ENCODE measurements around the gene HES4. TPM values are rescaled to one million over a fixed set of nuclear protein-coding genes. Genes with fewer than 3 reads are reported as not detected.

The HES4 gene
- polyA plus RNA-seq, 1 of the 3 experiments (the other 2 are of a cell fraction): 4.7 TPM

DNA sequence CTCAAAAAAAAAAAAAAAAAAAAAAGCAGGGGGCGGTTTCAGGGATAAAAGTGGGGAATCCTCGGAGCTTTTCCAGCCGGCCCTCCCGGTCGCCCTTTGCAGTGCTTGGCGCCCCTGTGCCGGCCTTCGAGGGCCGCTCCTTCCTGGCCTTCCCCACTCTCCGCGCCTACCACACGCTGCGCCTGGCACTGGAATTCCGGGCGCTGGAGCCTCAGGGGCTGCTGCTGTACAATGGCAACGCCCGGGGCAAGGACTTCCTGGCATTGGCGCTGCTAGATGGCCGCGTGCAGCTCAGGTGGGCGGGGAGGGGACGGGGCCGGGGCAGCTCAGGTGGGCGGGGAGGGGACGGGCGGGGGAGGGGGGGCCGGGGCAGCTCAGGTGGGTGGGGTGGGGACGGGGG lies 48.9 kb upstream of the HES4 start (continued):
- TF ChIP-seq, protein P1, sequence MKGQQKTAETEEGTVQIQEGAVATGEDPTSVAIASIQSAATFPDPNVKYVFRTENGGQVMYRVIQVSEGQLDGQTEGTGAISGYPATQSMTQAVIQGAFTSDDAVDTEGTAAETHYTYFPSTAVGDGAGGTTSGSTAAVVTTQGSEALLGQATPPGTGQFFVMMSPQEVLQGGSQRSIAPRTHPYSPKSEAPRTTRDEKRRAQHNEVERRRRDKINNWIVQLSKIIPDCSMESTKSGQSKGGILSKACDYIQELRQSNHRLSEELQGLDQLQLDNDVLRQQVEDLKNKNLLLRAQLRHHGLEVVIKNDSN (IDR thresholded peaks at IDR 0.05; ENCODE audit: borderline replicate concordance, low read depth): no peak
- TF ChIP-seq, protein P2, sequence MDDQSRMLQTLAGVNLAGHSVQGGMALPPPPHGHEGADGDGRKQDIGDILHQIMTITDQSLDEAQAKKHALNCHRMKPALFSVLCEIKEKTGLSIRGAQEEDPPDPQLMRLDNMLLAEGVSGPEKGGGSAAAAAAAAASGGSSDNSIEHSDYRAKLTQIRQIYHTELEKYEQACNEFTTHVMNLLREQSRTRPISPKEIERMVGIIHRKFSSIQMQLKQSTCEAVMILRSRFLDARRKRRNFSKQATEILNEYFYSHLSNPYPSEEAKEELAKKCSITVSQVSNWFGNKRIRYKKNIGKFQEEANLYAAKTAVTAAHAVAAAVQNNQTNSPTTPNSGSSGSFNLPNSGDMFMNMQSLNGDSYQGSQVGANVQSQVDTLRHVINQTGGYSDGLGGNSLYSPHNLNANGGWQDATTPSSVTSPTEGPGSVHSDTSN (IDR thresholded peaks at IDR 0.05): no peak

DNA sequence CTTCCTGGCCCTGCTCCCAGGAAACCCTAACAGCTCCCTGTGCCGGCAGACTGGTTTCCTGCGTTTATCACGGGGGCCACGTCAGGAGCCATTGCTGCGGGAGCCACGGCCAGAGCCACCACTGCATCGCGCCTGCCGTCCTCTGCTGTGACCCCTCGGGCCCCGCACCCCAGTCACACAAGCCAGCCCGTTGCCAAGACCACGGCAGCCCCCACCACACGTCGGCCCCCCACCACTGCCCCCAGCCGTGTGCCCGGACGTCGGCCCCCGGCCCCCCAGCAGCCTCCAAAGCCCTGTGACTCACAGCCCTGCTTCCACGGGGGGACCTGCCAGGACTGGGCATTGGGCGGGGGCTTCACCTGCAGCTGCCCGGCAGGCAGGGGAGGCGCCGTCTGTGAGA lies 48.1 kb upstream of the HES4 start:
- H3K36me3 ChIP-seq (replicated peaks in 1 of 2; ENCODE audit: control insufficient read depth in 1 of 2, insufficient read depth in 2 of 2, low read length in 1 of 2): peaks cover 0 to 25% of the 10 kb centered on the region in 2 experiments
- no peaks in the 10 kb centered on the region for H3K9me3 ChIP-seq
- no peaks in the 10 kb centered on the region for H4K20me1 ChIP-seq (ENCODE audit: insufficient read depth)
- ChIA-PET POLR2A (no interaction called here), CTCF (interaction anchor here (0.8 to 1.9 kb wide), 4 partner anchors 11 to 42 kb away, joined by 3 to 6 read pairs (median 4); no protein-coding TSS in a partner anchor)
- no peaks in the 10 kb centered on the region for H3K4me1 ChIP-seq (ENCODE audit: control insufficient read depth in 1 of 2, insufficient read depth in 2 of 2, low read depth in 1 of 2, low read length in 1 of 2)
- DNase-seq: no peak
- H2AFZ ChIP-seq (ENCODE audit: low read depth): no peak overlapping the region
- H3K27me3 ChIP-seq (ENCODE audit: insufficient read depth): no peaks in the 10 kb centered on the region
- H3K27ac ChIP-seq (ENCODE audit: low read depth in 2 of 2, low read length in 1 of 2): no peak overlapping the region
- 94% methylated on average over 5 of the region's 25 CpGs for WGBS (ENCODE audit: low lambda C conversion rate)
- H3K4me2 ChIP-seq: no peak overlapping the region
- H3K9me2 ChIP-seq: no peaks in the 10 kb centered on the region
- H3K9ac ChIP-seq: no peak overlapping the region
- no peaks in the 10 kb centered on the region for H3F3A ChIP-seq (replicated peaks; ENCODE audit: insufficient read depth)
- H3K79me2 ChIP-seq (ENCODE audit: insufficient read depth): no peaks in the 10 kb centered on the region
- no peak overlapping the region for H3K4me3 ChIP-seq (ENCODE audit: low read depth in 2 of 2, low read length in 1 of 2)
- TF ChIP-seq, protein P3, sequence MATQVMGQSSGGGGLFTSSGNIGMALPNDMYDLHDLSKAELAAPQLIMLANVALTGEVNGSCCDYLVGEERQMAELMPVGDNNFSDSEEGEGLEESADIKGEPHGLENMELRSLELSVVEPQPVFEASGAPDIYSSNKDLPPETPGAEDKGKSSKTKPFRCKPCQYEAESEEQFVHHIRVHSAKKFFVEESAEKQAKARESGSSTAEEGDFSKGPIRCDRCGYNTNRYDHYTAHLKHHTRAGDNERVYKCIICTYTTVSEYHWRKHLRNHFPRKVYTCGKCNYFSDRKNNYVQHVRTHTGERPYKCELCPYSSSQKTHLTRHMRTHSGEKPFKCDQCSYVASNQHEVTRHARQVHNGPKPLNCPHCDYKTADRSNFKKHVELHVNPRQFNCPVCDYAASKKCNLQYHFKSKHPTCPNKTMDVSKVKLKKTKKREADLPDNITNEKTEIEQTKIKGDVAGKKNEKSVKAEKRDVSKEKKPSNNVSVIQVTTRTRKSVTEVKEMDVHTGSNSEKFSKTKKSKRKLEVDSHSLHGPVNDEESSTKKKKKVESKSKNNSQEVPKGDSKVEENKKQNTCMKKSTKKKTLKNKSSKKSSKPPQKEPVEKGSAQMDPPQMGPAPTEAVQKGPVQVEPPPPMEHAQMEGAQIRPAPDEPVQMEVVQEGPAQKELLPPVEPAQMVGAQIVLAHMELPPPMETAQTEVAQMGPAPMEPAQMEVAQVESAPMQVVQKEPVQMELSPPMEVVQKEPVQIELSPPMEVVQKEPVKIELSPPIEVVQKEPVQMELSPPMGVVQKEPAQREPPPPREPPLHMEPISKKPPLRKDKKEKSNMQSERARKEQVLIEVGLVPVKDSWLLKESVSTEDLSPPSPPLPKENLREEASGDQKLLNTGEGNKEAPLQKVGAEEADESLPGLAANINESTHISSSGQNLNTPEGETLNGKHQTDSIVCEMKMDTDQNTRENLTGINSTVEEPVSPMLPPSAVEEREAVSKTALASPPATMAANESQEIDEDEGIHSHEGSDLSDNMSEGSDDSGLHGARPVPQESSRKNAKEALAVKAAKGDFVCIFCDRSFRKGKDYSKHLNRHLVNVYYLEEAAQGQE (IDR thresholded peaks at IDR 0.05; ENCODE audit: low read depth, low read length): no peak
- TF ChIP-seq YY1 (IDR thresholded peaks at IDR 0.05; ENCODE audit: low read depth): no peak
- no peak for TF ChIP-seq RXRA (IDR thresholded peaks at IDR 0.05; ENCODE audit: borderline replicate concordance, low read depth)
- TF ChIP-seq RAD21 (IDR thresholded peaks at IDR 0.05; ENCODE audit: low read length): no peak
- no peak for TF ChIP-seq MEF2A (IDR thresholded peaks at IDR 0.05; ENCODE audit: borderline replicate concordance, low read depth)
- TF ChIP-seq, protein P4, sequence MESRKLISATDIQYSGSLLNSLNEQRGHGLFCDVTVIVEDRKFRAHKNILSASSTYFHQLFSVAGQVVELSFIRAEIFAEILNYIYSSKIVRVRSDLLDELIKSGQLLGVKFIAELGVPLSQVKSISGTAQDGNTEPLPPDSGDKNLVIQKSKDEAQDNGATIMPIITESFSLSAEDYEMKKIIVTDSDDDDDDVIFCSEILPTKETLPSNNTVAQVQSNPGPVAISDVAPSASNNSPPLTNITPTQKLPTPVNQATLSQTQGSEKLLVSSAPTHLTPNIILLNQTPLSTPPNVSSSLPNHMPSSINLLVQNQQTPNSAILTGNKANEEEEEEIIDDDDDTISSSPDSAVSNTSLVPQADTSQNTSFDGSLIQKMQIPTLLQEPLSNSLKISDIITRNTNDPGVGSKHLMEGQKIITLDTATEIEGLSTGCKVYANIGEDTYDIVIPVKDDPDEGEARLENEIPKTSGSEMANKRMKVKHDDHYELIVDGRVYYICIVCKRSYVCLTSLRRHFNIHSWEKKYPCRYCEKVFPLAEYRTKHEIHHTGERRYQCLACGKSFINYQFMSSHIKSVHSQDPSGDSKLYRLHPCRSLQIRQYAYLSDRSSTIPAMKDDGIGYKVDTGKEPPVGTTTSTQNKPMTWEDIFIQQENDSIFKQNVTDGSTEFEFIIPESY (IDR thresholded peaks at IDR 0.05; ENCODE audit: borderline replicate concordance, low read depth): no peak
- TF ChIP-seq TEAD4 (IDR thresholded peaks at IDR 0.05; ENCODE audit: borderline replicate concordance, insufficient read depth): no peak
- no peak for TF ChIP-seq TCF12 (IDR thresholded peaks at IDR 0.05)
- no peak for TF ChIP-seq FOXM1 (IDR thresholded peaks at IDR 0.05; ENCODE audit: low read depth)
- TF ChIP-seq JUND (IDR thresholded peaks at IDR 0.05): no peak
- TF ChIP-seq, protein P5, sequence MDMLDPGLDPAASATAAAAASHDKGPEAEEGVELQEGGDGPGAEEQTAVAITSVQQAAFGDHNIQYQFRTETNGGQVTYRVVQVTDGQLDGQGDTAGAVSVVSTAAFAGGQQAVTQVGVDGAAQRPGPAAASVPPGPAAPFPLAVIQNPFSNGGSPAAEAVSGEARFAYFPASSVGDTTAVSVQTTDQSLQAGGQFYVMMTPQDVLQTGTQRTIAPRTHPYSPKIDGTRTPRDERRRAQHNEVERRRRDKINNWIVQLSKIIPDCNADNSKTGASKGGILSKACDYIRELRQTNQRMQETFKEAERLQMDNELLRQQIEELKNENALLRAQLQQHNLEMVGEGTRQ (IDR thresholded peaks at IDR 0.05; ENCODE audit: borderline replicate concordance, low read depth, low read length): no peak
- no peak for TF ChIP-seq EZH2phosphoT487 (IDR thresholded peaks at IDR 0.05; ENCODE audit: borderline replicate concordance, low read depth)
- no peak for TF ChIP-seq EP300 (IDR thresholded peaks at IDR 0.05; ENCODE audit: borderline replicate concordance in 1 of 2, low read depth in 1 of 2, low read length in 1 of 2)
- TF ChIP-seq, protein P2 (IDR thresholded peaks at IDR 0.05): no peak
- TF ChIP-seq, protein P6, sequence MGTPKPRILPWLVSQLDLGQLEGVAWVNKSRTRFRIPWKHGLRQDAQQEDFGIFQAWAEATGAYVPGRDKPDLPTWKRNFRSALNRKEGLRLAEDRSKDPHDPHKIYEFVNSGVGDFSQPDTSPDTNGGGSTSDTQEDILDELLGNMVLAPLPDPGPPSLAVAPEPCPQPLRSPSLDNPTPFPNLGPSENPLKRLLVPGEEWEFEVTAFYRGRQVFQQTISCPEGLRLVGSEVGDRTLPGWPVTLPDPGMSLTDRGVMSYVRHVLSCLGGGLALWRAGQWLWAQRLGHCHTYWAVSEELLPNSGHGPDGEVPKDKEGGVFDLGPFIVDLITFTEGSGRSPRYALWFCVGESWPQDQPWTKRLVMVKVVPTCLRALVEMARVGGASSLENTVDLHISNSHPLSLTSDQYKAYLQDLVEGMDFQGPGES (IDR thresholded peaks at IDR 0.05; ENCODE audit: low read depth, low read length): no peak
- no peak for TF ChIP-seq FOXJ3 (CRISPR knock-in tag; IDR thresholded peaks at IDR 0.05)
- no peak for TF ChIP-seq GABPA (IDR thresholded peaks at IDR 0.05; ENCODE audit: low read depth)
- no peak for TF ChIP-seq RCOR1 (IDR thresholded peaks at IDR 0.05; ENCODE audit: low read length)
- TF ChIP-seq, protein P7, sequence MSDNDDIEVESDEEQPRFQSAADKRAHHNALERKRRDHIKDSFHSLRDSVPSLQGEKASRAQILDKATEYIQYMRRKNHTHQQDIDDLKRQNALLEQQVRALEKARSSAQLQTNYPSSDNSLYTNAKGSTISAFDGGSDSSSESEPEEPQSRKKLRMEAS (IDR thresholded peaks at IDR 0.05; ENCODE audit: low read depth): no peak
